Activated CD8-positive, alpha-beta memory T cell treated with anti-CD3 and anti-CD28 coated beads, Interleukin-2, amount 10 ng/mL, durations not matched to agents 7 days and 5 days (primary cell): ENCODE measurements around the gene C1orf105. TPM values are rescaled to one million over a fixed set of nuclear protein-coding genes. Genes with fewer than 3 reads are reported as not detected.
"Not testable (repeated sequence)": the region's sequence is repeated elsewhere in the genome, so short reads cannot be mapped to it uniquely, and the experiment has no call there.

Experiments
- ATAC-seq: fragments of 150-1000 bp; cut with Tn5 transposase; one replicate; pipeline ENCODE4 v1.10.0; 2021; ENCODE audit warnings: moderate library complexity
- CTCF ChIA-PET: fragments of 350-600 bp; sonication (Branson Sonifier 250); formaldehyde crosslinking; loops from one replicate; lab custom pipeline; 2021; ENCODE audit warnings: antibody characterized with exemption; lab: Charles Lee
- DNase-seq: peaks from one replicate; pipeline ENCODE4 v3.0.0-alpha.2; 2020
- H3K27ac Mint-ChIP-seq: one replicate; pipeline ENCODE4 v1.8.0; 2021; ENCODE audit warnings: mild to moderate bottlenecking, mixed read lengths
- H3K27me3 Mint-ChIP-seq: one replicate; pipeline ENCODE4 v1.8.0; 2021; ENCODE audit warnings: mixed read lengths
- H3K36me3 Mint-ChIP-seq: one replicate; pipeline ENCODE4 v1.8.0; 2021; ENCODE audit warnings: mild to moderate bottlenecking, mixed read lengths
- H3K4me1 Mint-ChIP-seq: one replicate; pipeline ENCODE4 v1.8.0; 2021; ENCODE audit warnings: mixed read lengths
- H3K4me3 Mint-ChIP-seq: one replicate; pipeline ENCODE4 v1.8.0; 2021; ENCODE audit warnings: mild to moderate bottlenecking, moderate library complexity, mixed read lengths
- H3K9me3 Mint-ChIP-seq: one replicate; pipeline ENCODE4 v1.8.0; 2022; ENCODE audit warnings: low read depth, mixed read lengths
- total RNA-seq, 2 experiments: library from RNA; stranded (reverse); gene quantifications; one replicate each; pipeline ENCODE4 v1.2.3, GENCODE V29; 2021

The C1orf105 gene
- total RNA-seq, result not detected

- DNase-seq, result no peak
- no peak for ATAC-seq
- Mint-ChIP-seq H3K36me3 (no peaks in the 10 kb centered on the region), H3K9me3 (no peaks in the 10 kb centered on the region), H3K27me3 (no peaks in the 10 kb centered on the region), H3K4me3 (no peak within 1 kb of the TSS), H3K27ac (no peak within 1 kb of the TSS), H3K4me1 (no peaks in the 10 kb centered on the region)
- CTCF ChIA-PET, result interaction anchor here (0.9 to 1.4 kb wide), 2 partner anchors 10 to 418 kb away, joined by 3 to 5 read pairs; no protein-coding TSS in a partner anchor
These were observed at the start of gene C1orf105 for GRCh38 chr1:172420385-172420784. C1orf105 (plus strand) TSS chr1:172420685; CDS start chr1:172420886, 201 bp downstream.

DNA sequence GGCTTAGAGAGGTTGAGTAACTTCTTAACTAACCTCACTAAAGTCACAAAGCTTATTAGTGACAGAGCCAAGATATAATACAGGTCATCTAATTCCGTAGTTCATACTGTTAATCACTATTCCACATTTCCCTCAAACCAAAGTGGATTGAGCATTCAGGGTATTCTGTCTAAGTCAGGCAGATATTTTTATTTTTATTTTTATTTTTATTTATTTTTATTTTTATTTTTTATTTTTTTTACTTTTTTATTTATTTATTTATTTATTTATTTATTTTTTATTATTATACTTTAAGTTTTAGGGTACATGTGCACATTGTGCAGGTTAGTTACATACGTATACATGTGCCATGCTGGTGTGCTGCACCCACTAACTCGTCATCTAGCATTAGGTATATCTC is 48.8 kb upstream of the C1orf105 start:
- not testable (repeated sequence) for H3K27me3 Mint-ChIP-seq, DNase-seq, H3K27ac Mint-ChIP-seq, H3K4me3 Mint-ChIP-seq, ATAC-seq
- Mint-ChIP-seq H3K4me1 (peaks cover 11% of the 10 kb centered on the region), H3K36me3 (peaks cover 22% of the 10 kb centered on the region), H3K9me3 (peaks cover 17% of the 10 kb centered on the region)
- CTCF ChIA-PET, result interaction anchor here (1.5 kb wide), 1 partner anchor 33 kb away, joined by 4 read pairs; no protein-coding TSS in a partner anchor

DNA sequence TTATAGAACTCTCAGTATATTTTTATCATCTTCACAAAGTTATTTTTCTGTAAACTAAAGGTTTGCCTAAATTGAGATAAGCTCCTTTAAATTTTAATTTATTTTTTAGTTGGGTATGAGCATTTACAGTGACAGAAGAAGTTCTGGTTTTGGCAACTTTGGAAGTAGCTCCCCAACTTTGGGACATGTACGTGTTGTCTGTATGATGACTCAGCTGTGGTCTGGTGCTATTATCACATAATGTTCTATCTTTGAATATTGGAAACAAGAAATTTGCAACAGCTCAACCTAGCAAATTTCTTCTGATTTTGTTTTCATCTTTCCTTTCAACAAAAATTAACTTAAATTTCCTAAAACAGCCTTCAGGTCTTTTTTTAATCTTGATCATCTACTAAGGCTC is 46.6 kb upstream of the C1orf105 start:
- DNase-seq, result no peak
- no peaks in the 10 kb centered on the region for H3K27me3 Mint-ChIP-seq
- peaks cover 11% of the 10 kb centered on the region for H3K4me1 Mint-ChIP-seq
- H3K4me3 Mint-ChIP-seq, result no peak overlapping the region
- no peak overlapping the region for H3K27ac Mint-ChIP-seq
- H3K36me3 Mint-ChIP-seq, result peaks cover 5% of the 10 kb centered on the region
- ATAC-seq, result no peak
- CTCF ChIA-PET, result interaction anchor here (0.7 kb wide), 1 partner anchor 13 kb away, joined by 3 read pairs; no protein-coding TSS in a partner anchor
- H3K9me3 Mint-ChIP-seq, result peaks cover under 1% of the 10 kb centered on the region

- DNase-seq, result no peak
- H3K27me3 Mint-ChIP-seq, result no peaks in the 10 kb centered on the region
- no peaks in the 10 kb centered on the region for H3K9me3 Mint-ChIP-seq
- peaks cover 2% of the 10 kb centered on the region for H3K36me3 Mint-ChIP-seq
- ATAC-seq, result no peak
- no peak overlapping the region for H3K27ac Mint-ChIP-seq
- no peak overlapping the region for H3K4me3 Mint-ChIP-seq
- H3K4me1 Mint-ChIP-seq, result peaks cover 12% of the 10 kb centered on the region
- CTCF ChIA-PET, result no interaction called here
These were observed 45.3 kb upstream of the C1orf105 start for GRCh38 chr1:172375211-172375631.

DNA sequence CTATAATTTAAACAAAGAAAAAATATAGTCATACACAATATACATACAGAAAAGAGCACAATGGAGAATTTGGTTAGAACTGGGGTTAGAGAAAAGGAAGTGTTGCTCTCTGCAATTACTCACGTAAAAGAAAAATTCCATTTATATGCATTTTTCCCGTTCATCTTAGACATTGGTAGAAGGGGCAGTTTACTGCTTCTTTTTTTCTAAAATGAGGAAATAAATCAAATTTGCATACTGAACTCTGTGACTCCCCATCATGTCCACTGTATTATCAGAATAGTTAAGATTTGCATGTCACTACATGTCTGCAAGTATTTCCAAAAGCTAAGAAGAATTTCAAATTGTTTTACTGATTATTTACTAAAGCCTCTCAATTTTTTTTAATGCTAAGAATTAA is 44.1 kb upstream of the C1orf105 start:
- ATAC-seq, result no peak
- H3K27me3 Mint-ChIP-seq, result no peaks in the 10 kb centered on the region
- H3K4me1 Mint-ChIP-seq, result peaks cover 22% of the 10 kb centered on the region
- no peak overlapping the region for H3K27ac Mint-ChIP-seq
- no peak for DNase-seq
- H3K9me3 Mint-ChIP-seq, result no peaks in the 10 kb centered on the region
- CTCF ChIA-PET, result interaction anchor here (0.8 kb wide), 1 partner anchor 23 kb away, joined by 3 read pairs; no protein-coding TSS in a partner anchor
- H3K36me3 Mint-ChIP-seq, result peaks cover 2% of the 10 kb centered on the region
- no peak overlapping the region for H3K4me3 Mint-ChIP-seq

DNA sequence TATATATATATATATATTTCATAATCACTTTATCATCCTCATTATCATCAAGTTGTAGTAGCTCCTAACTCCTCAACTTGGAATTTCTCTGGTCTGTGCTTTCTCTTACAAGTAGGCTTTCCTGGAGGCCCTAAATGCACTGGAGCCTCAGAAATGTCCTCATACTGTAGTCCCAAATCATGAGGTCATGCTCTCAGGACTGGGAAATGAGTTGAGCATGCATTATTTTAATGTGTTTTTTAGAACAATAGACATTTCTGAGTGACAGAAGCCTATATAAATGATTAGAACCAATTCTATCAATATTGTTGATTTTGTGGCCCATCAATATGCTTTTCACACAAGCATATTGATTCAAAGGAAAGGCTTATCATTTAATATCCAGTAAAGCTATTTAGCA is 42.9 kb upstream of the C1orf105 start:
- peaks cover 2% of the 10 kb centered on the region for H3K36me3 Mint-ChIP-seq
- no peaks in the 10 kb centered on the region for H3K27me3 Mint-ChIP-seq
- no peak for DNase-seq
- H3K27ac Mint-ChIP-seq, result no peak overlapping the region
- H3K4me1 Mint-ChIP-seq, result peaks cover 24% of the 10 kb centered on the region
- H3K4me3 Mint-ChIP-seq, result no peak overlapping the region
- CTCF ChIA-PET, result interaction anchor here (0.6 kb wide), 1 partner anchor 214 kb away, joined by 3 read pairs; no protein-coding TSS in a partner anchor
- no peaks in the 10 kb centered on the region for H3K9me3 Mint-ChIP-seq
- ATAC-seq, result no peak

DNA sequence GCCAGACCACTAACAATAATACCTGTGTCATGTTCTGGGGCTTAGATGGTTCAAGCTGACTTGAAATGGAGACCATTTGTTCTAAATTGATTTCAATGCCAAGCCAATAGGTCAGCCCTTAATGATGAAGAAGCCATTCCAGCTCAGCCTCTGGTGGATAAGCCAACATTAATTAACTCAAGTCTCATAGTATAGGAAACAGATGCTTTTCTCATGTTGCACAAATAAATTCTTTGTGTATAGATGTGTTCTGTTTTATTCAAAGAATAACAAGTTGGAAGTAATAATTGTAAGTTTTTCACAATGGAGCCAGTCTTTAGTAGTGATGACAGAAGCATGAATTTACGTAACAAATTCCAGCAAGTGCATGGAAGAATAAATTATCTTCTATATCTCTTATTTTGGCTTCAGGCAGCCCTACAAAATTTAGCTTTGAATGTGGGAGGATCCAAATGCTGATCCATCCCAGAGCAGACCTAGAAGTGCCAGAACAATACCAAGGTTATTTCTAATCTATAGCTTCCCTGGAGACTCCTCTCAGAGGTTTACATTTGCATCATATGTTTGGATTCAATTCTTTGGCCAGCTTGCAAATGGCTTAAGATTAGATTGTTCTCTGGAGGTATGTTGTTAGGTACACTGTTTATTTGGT is 42.2 kb upstream of the C1orf105 start:
- Mint-ChIP-seq H3K36me3 (peaks cover 2% of the 10 kb centered on the region), H3K27me3 (peaks cover 2% of the 10 kb centered on the region), H3K4me3 (no peak overlapping the region), H3K27ac (no peak overlapping the region), H3K9me3 (no peaks in the 10 kb centered on the region), H3K4me1 (peaks cover 24% of the 10 kb centered on the region)
- DNase-seq (no peak), ATAC-seq (no peak)
- CTCF ChIA-PET, result interaction anchor here (0.6 kb wide), 1 partner anchor 214 kb away, joined by 3 read pairs; no protein-coding TSS in a partner anchor

- Mint-ChIP-seq H3K4me3 (peak overlapping the region; percentile 60), H3K4me1 (peaks cover 14% of the 10 kb centered on the region), H3K27me3 (peaks cover 2% of the 10 kb centered on the region), H3K27ac (peak overlapping the region; percentile 82), H3K36me3 (peaks cover 2% of the 10 kb centered on the region), H3K9me3 (no peaks in the 10 kb centered on the region)
- DNase-seq (peak; percentile 48), ATAC-seq (peak; percentile 98)
- CTCF ChIA-PET, result interaction anchor here (0.6 to 1.7 kb wide), 8 partner anchors 12 to 246 kb away, joined by 3 to 6 read pairs (median 4); no protein-coding TSS in a partner anchor
These were observed 39.8 kb upstream of the C1orf105 start for GRCh38 chr1:172380441-172381244.

GRCh38 chr1:172381946-172382345 is 38.5 kb upstream of the C1orf105 start:
- H3K9me3 Mint-ChIP-seq, result no peaks in the 10 kb centered on the region
- CTCF ChIA-PET, result interaction anchor here (1.0 to 1.7 kb wide), 3 partner anchors 13 to 19 kb away, joined by 4 to 6 read pairs (median 5); no protein-coding TSS in a partner anchor
- no peak for ATAC-seq
- DNase-seq, result no peak
- H3K4me3 Mint-ChIP-seq, result no peak overlapping the region
- H3K27me3 Mint-ChIP-seq, result peaks cover 2% of the 10 kb centered on the region
- H3K4me1 Mint-ChIP-seq, result peaks cover 14% of the 10 kb centered on the region
- H3K27ac Mint-ChIP-seq, result no peak overlapping the region
- peaks cover 2% of the 10 kb centered on the region for H3K36me3 Mint-ChIP-seq

DNA sequence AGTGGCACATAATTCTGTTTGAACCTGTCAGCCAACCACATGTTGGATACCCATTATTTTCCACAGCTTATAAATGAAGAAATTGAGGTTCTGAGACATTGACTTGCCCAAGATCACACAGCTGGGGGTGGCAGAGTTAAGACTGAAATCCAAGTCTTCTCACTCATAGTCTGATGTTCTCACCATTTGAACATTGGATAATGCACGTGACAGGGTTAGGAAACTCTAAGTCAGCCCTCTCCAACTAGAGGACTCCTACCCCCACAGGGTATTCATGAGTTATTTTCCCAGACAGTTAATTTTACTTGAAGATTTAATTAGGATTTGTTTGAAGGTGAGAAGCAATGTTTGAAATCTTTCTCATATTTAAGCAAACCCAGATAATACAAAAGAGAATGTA is 38.1 kb upstream of the C1orf105 start:
- peaks cover 2% of the 10 kb centered on the region for H3K36me3 Mint-ChIP-seq
- DNase-seq (no peak), ATAC-seq (no peak)
- H3K27ac Mint-ChIP-seq, result no peak overlapping the region
- no peak overlapping the region for H3K4me3 Mint-ChIP-seq
- H3K4me1 Mint-ChIP-seq, result peaks cover 14% of the 10 kb centered on the region
- H3K27me3 Mint-ChIP-seq, result peaks cover 2% of the 10 kb centered on the region
- H3K9me3 Mint-ChIP-seq, result no peaks in the 10 kb centered on the region
- CTCF ChIA-PET, result interaction anchor here (1.0 kb wide), 1 partner anchor 12 kb away, joined by 5 read pairs; no protein-coding TSS in a partner anchor

DNA sequence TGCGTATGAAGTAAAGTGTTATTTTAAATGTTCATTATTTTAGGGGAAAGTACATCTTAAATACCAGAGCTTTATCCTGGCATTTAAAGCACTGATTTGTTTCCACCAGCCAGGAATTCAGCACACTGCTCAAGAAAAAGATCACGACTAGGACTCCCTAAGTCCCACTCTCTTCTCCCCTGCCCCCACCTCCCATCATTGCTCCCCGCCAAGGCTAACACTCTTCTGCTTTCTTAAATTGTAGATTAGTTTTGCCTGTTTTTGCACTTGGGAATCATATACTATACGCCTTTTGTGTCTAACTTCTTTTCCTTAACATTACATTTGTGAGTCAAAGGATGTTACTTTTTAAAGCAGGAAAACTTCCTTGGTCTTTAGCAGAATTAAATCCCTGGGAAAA is 37.5 kb upstream of the C1orf105 start:
- no peak overlapping the region for H3K27ac Mint-ChIP-seq
- H3K27me3 Mint-ChIP-seq, result peaks cover 2% of the 10 kb centered on the region
- H3K9me3 Mint-ChIP-seq, result no peaks in the 10 kb centered on the region
- H3K4me3 Mint-ChIP-seq, result no peak overlapping the region
- peaks cover 14% of the 10 kb centered on the region for H3K4me1 Mint-ChIP-seq
- DNase-seq (no peak), ATAC-seq (no peak)
- CTCF ChIA-PET, result interaction anchor here (1.0 kb wide), 1 partner anchor 12 kb away, joined by 5 read pairs; no protein-coding TSS in a partner anchor
- H3K36me3 Mint-ChIP-seq, result peaks cover 2% of the 10 kb centered on the region

GRCh38 chr1:172383536-172383935 is 36.9 kb upstream of the C1orf105 start:
- Mint-ChIP-seq H3K9me3 (no peaks in the 10 kb centered on the region), H3K27me3 (peaks cover 2% of the 10 kb centered on the region), H3K4me3 (no peak overlapping the region), H3K27ac (no peak overlapping the region), H3K36me3 (peaks cover 2% of the 10 kb centered on the region), H3K4me1 (peaks cover 14% of the 10 kb centered on the region)
- CTCF ChIA-PET, result interaction anchor here (1.3 kb wide), 1 partner anchor 12 kb away, joined by 3 read pairs; no protein-coding TSS in a partner anchor
- ATAC-seq, result no peak
- no peak for DNase-seq

- Mint-ChIP-seq H3K4me3 (no peak overlapping the region), H3K27ac (no peak overlapping the region), H3K4me1 (peaks cover 14% of the 10 kb centered on the region), H3K27me3 (peaks cover 2% of the 10 kb centered on the region), H3K9me3 (no peaks in the 10 kb centered on the region), H3K36me3 (no peaks in the 10 kb centered on the region)
- ATAC-seq (no peak), DNase-seq (no peak)
- CTCF ChIA-PET, result interaction anchor here (1.3 kb wide), 1 partner anchor 11 kb away, joined by 3 read pairs; no protein-coding TSS in a partner anchor
These were observed 35.8 kb upstream of the C1orf105 start for GRCh38 chr1:172384656-172385055.
